Stimulated activated CD4-positive, alpha-beta T cell treated with anti-CD3 and anti-CD28 coated beads, Interleukin-12 subunit alpha, Interleukin-12 subunit beta, amount 100 ng/mL, for 48 hours (primary cell): ENCODE results near the gene OPN1MW3.
"Not testable (repeated sequence)": the region's sequence is repeated elsewhere in the genome, so short reads cannot be mapped to it uniquely, and the experiment has no call there.

ENCODE experiments used
- DNase-seq, 3 donors: peaks; one replicate each; pipeline ENCODE4 v3.0.0-alpha.2; 2020; ENCODE audit warnings: low read depth in 2 of 3, low spot score in 1 of 3

OPN1MW3 gene

DNA sequence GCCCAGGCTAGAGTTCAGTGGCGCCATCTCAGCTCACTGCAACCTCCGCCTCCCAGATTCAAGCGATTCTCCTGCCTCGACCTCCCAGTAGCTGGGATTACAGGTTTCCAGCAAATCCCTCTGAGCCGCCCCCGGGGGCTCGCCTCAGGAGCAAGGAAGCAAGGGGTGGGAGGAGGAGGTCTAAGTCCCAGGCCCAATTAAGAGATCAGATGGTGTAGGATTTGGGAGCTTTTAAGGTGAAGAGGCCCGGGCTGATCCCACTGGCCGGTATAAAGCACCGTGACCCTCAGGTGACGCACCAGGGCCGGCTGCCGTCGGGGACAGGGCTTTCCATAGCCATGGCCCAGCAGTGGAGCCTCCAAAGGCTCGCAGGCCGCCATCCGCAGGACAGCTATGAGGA is at the start of gene OPN1MW3:
OPN1MW3 (plus strand) TSS at position 301 of the 400 bp plus-strand sequence; CDS start at position 339, 38 bp downstream.
- DNase-seq, result not testable (repeated sequence)

DNA sequence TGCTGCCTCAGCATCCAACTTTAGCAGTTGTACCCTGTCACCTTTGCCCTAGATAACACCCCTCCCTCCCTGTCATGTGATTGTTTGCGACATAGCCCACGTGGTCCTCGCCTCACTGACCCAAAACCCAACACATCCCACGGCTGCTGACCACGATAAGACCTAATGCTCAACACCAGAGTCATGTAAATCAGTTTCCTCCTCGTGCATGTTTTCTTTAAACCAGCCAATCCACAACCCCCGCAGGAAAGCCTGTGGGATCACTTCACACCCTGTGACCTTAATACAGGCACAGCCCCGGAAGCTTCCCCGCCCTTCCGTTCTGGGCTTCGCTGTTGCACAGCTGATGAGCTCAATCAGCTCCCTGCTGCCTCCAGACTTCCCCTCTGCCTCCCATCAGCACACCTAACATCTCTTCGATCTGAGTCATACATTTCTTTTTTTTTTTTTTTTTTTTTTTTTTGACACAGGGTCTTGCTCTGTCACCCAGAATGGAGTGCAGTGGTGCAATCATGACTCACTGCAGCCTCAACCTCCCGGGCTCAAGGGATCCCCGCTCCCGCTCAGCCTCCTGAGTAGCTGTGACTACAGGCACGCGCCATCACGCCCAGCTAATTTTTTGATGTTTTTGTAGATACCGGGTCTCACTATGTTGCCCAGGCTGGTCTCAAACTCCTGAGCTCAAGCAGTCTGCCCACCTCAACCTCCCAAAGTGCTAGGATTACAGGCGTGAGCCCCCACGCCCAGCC is 47.5 kb upstream of the OPN1MW3 start:
- DNase-seq, result not testable (repeated sequence)

DNA sequence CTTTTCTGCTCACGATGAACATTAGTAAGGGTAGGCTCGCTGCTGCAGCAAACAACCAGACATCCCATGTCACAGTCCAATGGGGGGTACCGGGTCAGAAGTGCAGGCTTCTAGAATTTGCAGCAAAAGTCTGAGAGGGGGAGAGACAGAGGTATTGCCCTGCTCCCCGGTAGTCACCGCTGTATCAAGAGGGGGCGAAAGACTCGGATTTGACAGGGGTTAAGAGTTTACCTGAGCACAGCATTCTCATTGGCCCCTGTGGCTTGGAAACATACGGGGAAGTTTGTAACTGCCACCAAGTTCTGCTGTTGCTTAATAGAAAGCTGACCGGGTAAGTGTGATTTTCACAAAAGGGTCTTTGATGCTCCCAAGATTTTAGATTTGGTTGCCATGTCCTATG is 46.3 kb upstream of the OPN1MW3 start:
- DNase-seq, result not testable (repeated sequence)

DNA sequence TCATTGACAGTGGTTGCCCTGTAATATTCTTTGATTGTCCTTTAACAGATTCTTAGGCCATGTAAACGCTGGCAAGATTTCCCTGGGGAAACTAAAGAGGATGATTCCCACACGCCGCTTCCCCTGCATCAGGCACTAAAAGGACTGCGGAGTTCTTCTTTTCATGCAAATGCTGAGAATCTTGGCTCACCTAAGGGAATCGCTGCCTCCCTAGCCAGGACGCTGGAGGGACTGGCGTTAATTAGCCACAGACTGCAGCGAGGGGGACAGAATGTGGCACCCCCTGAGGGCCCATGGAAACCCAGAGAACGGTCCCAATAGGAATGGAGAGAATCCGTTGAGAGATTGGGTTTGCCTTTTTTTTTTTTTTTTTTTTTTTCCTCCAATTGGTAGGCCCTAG is 45.9 kb upstream of the OPN1MW3 start:
- DNase-seq, result not testable (repeated sequence)

DNA sequence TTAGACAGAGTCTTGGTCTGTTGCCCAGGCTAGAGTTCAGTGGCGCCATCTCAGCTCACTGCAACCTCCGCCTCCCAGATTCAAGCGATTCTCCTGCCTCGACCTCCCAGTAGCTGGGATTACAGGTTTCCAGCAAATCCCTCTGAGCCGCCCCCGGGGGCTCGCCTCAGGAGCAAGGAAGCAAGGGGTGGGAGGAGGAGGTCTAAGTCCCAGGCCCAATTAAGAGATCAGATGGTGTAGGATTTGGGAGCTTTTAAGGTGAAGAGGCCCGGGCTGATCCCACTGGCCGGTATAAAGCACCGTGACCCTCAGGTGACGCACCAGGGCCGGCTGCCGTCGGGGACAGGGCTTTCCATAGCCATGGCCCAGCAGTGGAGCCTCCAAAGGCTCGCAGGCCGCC is 37.9 kb upstream of the OPN1MW3 start, which contains the start of gene OPN1MW2:
OPN1MW2 (plus strand) TSS at position 301 of the 400 bp plus-strand sequence; CDS start at position 361, 60 bp downstream.
- not testable (repeated sequence) for DNase-seq

DNA sequence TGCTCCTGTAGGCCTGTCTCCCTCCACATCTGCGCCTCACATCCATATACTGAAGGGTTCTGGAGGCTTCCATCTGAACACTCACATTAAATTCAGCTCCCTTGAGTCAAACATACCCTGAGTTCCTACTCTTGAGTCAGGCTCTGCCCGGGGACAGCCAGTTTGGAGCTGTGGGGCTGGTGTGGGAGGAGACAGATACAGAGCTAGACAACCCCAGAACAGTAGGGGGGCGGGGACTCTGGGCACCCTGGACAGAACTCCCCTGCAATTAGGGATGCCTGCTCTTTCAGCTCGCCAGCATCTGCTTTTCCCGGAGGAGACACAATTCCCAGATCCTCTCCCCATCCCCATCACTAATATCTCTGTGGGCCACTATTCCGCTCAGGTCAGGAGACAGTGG is 32.1 kb upstream of the OPN1MW3 start:
- not testable (repeated sequence) for DNase-seq

DNA sequence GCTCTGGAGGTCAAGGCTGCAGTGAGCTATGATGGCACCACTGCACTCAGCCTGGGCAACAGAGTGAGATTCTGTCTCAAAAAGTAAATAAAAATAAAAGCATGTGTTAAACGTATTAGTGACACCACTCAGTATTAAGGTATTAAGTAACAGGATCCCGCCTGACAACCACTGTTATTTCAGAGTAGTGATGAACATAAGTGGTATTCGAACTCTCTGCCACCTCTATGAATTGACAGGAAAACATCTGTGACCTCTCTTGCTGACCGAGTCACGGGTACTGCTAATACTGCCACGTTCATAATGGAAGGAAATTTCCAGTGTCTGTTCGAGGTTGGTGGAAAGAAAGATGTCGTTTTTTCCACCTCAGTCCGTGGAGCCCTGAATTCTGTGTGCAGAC is 30.7 kb upstream of the OPN1MW3 start:
- not testable (repeated sequence) for DNase-seq

DNA sequence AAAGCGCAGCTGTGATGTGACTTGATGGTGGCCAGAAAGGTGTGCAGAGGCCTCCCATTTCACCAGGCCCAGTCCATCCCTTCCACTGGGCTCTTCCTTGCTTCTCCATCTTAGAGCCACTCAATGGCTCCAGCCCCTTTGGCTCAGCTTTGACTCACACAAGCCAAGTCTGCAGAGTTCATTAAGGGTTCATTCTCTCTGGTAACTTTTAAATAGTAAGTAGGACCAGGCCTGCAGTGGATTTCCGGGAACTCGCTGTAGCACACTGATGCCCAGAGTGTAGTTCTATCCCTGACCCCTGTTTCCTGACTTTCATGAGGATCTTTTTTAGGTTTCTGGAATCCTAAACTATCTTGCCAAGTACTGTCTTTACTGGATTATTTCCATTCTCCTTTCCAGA is 25.9 kb upstream of the OPN1MW3 start:
- not testable (repeated sequence) for DNase-seq

DNA sequence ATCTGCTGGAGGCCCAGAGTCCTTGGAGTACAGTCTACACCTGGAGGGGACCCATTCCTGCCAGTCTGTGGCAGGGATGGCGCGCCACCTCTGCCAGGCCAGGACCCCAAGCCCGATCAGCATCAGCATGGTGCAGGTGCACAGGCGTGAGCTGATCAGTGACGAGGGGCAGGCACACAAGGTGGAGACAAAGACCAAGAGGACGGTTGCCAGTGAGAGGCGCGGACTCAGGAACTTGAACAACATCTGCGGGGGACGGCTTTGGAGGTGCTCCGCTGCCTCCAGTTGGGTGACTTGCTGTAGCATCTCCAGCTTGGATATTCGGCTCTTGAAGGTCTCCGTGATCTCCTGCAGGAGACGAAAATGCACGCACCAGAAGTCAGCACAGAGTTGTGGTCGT is 23.8 kb upstream of the OPN1MW3 start:
- not testable (repeated sequence) for DNase-seq

DNA sequence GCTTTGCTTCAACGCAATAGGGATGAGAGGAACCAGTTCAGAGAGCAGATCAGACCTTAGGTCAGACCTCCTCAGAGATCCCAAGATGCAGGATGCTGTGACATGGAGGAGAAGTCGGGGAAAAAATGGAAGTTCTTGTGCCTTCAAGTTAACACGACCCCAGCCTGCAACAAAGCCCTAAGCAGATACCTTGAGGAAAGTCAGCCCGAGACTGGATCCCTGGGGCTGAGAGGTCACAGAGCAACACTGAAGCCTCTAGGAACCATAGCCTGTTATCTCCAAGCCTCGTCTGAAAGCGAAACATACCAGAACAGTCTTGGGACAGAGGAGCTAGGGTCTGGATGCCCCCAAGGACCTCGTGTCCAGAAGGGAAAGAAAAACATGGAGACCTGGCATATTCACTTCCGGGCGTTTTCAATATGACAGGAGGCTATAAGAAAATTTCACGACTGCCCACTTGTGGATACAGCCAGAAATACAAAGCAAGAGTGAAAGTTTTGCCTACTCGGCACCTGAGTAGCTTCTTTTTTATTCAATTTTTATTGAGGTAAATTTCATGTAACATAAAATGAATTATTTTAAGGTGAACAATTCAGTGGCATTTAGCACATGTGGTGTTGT is 18.3 kb upstream of the OPN1MW3 start:
- not testable (repeated sequence) for DNase-seq

DNA sequence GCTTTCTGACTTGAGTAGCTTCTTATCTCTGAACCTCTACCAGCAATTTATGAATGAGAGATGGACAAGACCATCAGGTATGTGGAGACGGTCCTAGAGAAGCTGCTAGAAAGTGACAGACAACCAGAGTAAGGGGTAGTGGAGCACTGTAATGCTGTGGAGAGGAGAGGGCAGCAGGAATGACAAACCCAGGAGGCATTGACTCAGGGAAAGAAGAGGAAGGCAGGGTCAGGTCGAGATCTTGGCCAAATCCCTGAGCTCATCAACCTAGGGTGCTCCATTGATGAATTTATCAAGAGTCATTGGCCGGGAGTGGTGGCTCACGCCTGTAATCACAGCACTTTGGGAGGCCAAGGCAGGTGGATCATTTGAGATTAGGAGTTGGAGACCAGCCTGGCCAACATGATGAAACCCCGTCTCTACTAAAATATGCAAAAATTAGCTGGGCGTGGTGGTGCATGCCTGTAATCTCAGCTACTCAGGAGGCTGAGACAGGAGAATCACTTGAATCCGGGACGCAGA is 17.3 kb upstream of the OPN1MW3 start:
- not testable (repeated sequence) for DNase-seq

DNA sequence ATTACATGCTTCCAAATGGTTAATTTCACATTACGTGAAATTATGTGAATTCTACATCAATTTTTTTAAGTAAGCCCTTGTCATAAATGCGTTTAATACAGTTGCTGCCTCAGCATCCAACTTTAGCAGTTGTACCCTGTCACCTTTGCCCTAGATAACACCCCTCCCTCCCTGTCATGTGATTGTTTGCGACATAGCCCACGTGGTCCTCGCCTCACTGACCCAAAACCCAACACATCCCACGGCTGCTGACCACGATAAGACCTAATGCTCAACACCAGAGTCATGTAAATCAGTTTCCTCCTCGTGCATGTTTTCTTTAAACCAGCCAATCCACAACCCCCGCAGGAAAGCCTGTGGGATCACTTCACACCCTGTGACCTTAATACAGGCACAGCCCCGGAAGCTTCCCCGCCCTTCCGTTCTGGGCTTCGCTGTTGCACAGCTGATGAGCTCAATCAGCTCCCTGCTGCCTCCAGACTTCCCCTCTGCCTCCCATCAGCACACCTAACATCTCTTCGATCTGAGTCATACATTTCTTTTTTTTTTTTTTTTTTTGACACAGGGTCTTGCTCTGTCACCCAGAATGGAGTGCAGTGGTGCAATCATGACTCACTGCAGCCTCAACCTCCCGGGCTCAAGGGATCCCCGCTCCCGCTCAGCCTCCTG is 9.9 kb upstream of the OPN1MW3 start:
- DNase-seq, result not testable (repeated sequence)

DNA sequence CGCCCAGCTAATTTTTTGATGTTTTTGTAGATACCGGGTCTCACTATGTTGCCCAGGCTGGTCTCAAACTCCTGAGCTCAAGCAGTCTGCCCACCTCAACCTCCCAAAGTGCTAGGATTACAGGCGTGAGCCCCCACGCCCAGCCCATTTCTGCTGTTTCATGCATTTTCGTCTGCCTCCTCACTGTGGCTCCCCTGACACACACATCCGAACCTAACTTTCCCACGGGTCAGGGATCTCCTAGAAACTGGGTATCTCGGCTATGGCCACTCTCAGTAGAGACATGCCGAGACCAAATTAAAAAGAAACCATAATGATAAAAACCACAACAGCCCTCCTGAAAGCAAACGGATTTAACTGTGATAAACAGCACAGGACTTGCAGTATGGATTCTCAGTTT is 9.3 kb upstream of the OPN1MW3 start:
- not testable (repeated sequence) for DNase-seq

DNA sequence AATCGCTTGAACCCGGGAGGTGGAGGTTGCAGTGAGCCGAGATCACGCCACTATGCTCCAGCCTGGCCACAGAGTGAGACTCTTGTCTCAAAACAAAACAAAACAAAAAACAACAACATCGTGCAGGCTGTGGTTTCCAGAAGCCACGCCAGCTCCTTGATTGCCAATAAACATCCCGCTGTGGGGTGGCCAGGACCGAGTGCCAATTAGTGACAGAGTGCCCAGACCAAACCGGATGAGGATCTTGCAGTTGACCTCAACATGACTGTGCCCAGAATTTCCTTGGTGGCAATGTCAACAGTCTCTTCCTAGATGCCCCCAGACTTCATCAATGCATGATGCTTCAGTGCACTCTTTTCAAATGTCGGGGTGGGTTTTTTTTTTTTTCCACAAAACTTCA is 1.3 kb downstream of the OPN1MW3 start:
- DNase-seq, result not testable (repeated sequence)

DNA sequence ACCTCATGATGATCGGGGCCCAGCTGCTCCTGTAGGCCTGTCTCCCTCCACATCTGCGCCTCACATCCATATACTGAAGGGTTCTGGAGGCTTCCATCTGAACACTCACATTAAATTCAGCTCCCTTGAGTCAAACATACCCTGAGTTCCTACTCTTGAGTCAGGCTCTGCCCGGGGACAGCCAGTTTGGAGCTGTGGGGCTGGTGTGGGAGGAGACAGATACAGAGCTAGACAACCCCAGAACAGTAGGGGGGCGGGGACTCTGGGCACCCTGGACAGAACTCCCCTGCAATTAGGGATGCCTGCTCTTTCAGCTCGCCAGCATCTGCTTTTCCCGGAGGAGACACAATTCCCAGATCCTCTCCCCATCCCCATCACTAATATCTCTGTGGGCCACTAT is 5.7 kb downstream of the OPN1MW3 start:
- not testable (repeated sequence) for DNase-seq

DNA sequence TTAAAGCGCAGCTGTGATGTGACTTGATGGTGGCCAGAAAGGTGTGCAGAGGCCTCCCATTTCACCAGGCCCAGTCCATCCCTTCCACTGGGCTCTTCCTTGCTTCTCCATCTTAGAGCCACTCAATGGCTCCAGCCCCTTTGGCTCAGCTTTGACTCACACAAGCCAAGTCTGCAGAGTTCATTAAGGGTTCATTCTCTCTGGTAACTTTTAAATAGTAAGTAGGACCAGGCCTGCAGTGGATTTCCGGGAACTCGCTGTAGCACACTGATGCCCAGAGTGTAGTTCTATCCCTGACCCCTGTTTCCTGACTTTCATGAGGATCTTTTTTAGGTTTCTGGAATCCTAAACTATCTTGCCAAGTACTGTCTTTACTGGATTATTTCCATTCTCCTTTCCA is 11.9 kb downstream of the OPN1MW3 start:
- DNase-seq, result not testable (repeated sequence)

DNA sequence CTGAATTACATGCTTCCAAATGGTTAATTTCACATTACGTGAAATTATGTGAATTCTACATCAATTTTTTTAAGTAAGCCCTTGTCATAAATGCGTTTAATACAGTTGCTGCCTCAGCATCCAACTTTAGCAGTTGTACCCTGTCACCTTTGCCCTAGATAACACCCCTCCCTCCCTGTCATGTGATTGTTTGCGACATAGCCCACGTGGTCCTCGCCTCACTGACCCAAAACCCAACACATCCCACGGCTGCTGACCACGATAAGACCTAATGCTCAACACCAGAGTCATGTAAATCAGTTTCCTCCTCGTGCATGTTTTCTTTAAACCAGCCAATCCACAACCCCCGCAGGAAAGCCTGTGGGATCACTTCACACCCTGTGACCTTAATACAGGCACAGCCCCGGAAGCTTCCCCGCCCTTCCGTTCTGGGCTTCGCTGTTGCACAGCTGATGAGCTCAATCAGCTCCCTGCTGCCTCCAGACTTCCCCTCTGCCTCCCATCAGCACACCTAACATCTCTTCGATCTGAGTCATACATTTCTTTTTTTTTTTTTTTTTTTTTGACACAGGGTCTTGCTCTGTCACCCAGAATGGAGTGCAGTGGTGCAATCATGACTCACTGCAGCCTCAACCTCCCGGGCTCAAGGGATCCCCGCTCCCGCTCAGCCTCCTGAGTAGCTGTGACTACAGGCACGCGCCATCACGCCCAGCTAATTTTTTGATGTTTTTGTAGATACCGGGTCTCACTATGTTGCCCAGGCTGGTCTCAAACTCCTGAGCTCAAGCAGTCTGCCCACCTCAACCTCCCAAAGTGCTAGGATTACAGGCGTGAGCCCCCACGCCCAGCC is 27.3 kb downstream of the OPN1MW3 start:
- not testable (repeated sequence) for DNase-seq

DNA sequence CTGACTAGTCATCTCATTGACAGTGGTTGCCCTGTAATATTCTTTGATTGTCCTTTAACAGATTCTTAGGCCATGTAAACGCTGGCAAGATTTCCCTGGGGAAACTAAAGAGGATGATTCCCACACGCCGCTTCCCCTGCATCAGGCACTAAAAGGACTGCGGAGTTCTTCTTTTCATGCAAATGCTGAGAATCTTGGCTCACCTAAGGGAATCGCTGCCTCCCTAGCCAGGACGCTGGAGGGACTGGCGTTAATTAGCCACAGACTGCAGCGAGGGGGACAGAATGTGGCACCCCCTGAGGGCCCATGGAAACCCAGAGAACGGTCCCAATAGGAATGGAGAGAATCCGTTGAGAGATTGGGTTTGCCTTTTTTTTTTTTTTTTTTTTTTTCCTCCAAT is 29.0 kb downstream of the OPN1MW3 start:
- not testable (repeated sequence) for DNase-seq

DNA sequence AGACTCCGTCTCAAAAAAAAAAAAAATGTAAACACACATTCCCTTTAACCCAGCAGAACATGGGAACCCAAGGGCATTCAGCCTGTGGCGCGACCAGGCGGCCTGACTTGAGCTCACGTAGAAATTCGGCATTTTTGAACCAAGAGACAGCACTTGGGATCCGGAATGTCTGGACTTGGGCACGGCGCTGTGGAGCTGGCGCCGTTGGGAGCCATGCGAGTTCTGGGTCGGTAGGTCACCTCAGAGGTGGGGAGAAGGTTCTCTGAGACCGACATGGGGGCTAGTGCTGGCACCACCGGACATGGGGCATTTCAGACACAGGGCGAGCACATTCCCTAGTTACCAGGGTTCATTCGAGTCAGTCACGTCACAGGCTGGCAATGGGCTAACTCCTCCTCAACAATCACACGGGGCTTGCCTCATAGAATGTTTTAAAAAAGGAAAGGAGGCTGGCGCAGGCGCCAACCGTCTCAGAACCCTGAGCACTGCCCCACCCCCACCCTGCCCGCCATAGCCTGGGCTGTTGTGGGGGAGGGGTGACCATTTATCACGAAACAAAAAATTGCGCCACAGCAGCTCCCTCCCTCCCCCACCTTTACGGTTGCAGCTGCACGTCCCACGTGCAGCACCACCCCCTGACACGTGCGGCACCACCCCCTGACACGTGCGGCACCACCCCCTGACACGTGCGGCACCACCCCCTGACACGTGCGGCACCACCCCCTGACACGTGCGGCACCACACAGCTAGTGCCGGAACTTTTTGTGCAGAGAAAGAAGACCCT is 37.6 kb downstream of the OPN1MW3 start, which contains the start of gene TEX28:
TEX28 (minus strand) TSS at position 334 of the 784 bp plus-strand sequence. CDS start 3,007 bp downstream, outside the sequence.
- DNase-seq, result no peak
